Peyer's patch (tissue), 4 donors: ENCODE results near the gene LPIN2.

Source experiments
- CTCF ChIP-seq, 6 experiments: fragments of 450-650 bp in 4 of 6; fragments of 200-600 bp in 2 of 6; sonication (generic) in 1 of 6; IDR thresholded peaks; one replicate each; pipeline ENCODE4 v1.5.1; 2017 to 2019; ENCODE audit warnings: antibody characterized with exemption in 6 of 6, mild to moderate bottlenecking in 3 of 6, moderate library complexity in 1 of 6
- POLR2A ChIP-seq, 2 donors: fragments of 450-650 bp; IDR thresholded peaks; one replicate each; pipeline ENCODE4 v1.5.1; 2017; ENCODE audit warnings: antibody characterized with exemption in 2 of 2, mild to moderate bottlenecking in 2 of 2, moderate library complexity in 2 of 2

- no peak for TF ChIP-seq POLR2A (IDR thresholded peaks at IDR 0.05)
- TF ChIP-seq CTCF (IDR thresholded peaks at IDR 0.05) = no peak
Observed at GRCh38 chr18:3056311-3056710, 43.4 kb upstream of the LPIN2 start.
